HUDEP-2 (cell line): ENCODE measurements around the gene GNB5.
"Not testable (repeated sequence)": the region's sequence is repeated elsewhere in the genome, so short reads cannot be mapped to it uniquely, and the experiment has no call there.

Experiments used
- DNase-seq, 76 experiments: peaks; one replicate each; lab custom pipeline; 2025; ENCODE audit not compliant: unreplicated experiment in 76 of 76; lab: John Stamatoyannopoulos, UW

GNB5 gene

GRCh38 chr15:52171807-52172206 lies 19.4 kb downstream of the GNB5 start:
- DNase-seq = no peak

DNA sequence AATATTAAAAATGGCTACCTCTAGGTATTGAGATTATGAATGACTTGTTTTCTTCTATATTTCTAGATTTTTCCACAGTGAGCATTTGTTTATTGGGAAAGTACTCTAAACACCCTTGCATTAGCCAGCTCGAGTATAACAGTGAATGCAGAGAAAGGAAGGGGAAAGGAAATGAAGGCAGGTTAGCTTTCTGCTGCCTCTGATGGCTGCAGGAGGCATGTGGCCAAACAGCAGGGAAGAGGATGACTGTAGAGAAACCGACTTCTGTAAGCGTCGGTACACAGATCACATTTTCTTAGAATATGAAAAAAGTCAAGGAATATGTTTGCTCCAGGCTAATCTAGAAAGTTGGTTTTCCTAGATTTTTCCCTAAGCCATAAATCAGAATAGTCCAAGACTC lies 19.8 kb downstream of the GNB5 start:
- no peak for DNase-seq

GRCh38 chr15:52170199-52170598 lies 21.0 kb downstream of the GNB5 start:
- not testable (repeated sequence) for DNase-seq

GRCh38 chr15:52165494-52166131 lies 25.6 kb downstream of the GNB5 start:
- DNase-seq = not testable (repeated sequence)

DNA sequence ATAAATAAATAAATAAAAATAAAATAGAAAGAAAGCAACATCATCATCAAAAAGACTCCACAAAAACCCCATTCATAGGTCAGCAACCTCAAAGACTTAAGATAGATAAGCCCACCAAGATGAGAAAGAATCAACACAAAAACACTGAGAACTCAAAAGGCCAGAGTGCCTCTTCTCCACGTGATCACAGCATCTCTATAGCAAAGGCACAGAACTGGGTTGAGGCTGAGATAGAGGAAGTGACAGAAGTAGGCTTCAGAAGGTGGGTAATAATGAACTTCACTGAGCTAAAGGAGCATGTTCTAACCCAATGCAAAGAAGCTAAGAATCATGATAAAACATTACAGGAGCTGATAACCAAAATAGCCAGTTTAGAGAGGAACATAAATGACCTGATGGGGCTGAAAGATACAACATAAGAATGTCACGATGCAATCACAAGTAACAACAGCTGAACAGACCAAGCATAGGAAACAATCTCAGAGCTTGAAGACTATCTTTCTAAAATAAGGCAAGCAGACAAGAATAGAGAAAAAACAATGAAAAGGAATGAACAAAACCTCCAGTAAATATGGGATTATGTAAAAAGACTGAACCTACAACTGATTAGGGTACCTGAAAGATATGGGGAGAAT lies 26.4 kb downstream of the GNB5 start:
- DNase-seq = no peak

GRCh38 chr15:52163321-52164190 lies 27.6 kb downstream of the GNB5 start:
- DNase-seq = peak in 1 of 76 experiments; percentile 6

DNA sequence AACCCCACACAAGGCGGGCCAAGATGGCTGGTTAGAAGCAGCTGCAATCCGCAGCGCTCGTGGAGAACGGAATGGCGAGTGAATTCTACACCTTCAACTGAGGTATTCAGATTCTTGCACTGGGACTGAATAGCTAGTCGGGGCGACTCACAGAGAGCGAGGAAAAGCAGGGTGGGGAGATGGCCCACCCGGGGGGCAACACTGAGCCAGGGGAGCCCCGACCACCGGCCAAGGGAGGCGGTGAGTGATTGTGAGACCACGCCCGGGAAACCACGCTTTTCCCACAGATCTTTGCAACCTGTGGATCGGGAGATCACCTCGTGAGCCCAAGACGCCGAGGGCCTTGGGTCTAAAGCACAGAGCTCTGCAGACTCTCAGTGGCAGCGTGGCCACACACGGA lies 28.3 kb downstream of the GNB5 start:
- DNase-seq = no peak

DNA sequence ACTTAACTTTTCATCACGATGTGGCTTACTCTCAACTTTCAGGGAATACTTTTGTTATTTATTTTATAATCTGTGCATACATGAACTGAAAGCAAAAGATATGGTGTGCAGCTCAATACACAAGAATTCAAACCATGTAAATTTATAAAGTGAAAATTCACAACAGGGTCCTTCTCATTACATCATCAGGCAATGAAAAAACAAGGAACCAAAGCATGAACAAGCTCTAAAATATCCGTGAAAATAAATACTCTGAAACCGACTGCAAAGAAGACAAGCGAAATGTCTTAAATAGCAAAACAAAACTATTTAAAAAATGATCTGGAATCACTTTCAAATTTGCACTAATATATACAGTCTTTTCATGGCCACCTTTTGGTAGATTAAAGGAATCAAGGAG lies 28.9 kb downstream of the GNB5 start:
- no peak for DNase-seq

- no peak for DNase-seq
Observed at GRCh38 chr15:52161406-52161966, 29.7 kb downstream of the GNB5 start.

DNA sequence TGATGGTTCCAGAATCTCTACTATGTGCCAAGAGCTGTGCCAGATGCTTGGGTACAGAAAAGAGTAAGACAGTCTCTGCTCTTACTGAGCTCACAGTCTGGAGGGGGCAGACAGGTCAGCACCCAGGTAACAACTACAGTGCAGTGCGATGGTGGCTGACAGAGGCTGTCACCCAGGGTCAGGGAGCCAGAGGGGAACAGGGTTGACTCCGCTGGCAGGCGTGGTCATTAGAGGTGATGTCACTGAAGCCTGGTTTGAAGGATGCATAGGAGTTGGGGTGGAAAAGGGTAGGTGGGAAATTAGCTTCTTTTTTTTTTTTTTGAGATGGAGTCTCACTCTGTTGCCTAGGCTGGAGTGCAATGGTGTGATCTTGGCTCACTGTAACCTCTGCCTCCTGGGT lies 31.5 kb downstream of the GNB5 start:
- no peak for DNase-seq

DNA sequence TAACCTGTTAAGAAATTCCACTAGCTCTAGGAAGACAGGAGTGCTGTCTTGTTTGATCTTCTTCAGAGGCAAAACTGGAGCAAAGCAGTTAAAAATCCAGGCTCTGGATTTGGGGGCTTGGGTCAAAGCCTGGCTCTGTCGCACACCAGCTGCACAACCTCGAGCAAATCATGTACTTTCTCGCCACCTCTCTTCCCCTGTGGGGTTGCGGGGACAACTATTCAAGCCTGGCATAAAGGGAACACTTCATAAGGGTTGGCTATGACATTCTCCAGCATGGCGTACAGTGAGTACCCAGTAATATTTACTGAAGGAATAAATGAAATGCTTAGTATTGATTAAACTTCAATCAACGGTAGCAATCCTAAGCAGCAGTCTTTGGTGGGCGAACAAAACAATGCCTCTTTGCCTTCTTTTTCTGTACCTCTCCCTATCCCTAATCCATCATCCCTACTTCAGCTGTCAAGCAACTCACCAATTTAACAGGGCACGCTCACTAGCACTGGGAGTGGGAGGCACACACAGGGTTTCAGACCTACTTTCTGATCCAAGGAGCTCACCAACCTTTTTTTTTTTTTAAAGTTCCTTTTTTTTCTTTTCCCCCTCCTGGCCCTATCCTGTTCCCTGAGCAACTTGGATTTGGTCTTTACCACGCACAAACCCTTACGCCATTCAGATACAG lies 33.0 kb downstream of the GNB5 start:
- DNase-seq = no peak

- no peak for DNase-seq
Observed at GRCh38 chr15:52155878-52156277, 35.3 kb downstream of the GNB5 start.

DNA sequence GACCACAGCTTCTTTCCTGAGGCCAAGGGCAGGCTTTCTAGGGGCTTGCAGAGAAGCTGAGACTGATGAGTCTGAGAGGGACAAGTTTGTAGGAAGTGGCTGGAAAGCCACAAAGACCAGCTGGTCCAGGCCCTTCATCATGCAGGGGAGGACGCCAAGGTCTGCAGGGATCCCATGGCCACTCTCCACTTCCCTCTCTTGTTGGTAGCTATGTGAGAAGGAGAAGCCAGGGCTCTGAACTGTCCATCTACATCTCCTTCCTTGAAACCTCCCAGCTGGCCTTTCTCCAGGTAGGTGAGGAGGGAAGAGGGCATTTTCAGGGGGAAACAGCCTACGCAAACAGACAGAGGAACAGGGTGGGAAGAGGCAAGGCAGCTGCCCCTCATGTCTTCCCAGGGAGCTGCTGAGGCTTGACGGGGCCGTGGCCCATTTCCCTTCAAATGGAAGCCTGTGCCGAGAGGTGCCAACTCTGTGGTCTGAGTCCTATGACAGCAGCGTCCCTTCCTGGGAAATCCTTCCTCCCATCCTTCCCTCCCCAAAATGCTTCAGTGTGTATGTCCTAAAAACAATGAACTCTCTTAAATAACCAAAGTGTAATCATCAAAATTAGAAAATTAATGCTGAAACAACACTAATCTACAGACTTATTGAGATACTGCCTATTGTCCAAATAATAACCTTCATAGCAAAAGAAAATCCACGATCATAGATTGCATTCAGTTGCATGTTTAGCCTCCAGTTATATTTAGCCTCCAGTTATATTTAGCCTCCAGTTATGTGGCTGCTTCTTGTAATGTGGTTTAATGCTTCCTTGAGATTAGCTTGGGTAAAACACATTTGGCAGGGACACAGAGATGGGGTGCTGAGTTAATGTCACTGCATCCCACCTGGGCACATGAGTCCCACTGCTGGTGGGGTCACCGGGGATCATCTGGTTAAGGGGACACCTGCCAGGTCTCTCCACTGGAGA lies 36.0 kb downstream of the GNB5 start:
- no peak for DNase-seq

DNA sequence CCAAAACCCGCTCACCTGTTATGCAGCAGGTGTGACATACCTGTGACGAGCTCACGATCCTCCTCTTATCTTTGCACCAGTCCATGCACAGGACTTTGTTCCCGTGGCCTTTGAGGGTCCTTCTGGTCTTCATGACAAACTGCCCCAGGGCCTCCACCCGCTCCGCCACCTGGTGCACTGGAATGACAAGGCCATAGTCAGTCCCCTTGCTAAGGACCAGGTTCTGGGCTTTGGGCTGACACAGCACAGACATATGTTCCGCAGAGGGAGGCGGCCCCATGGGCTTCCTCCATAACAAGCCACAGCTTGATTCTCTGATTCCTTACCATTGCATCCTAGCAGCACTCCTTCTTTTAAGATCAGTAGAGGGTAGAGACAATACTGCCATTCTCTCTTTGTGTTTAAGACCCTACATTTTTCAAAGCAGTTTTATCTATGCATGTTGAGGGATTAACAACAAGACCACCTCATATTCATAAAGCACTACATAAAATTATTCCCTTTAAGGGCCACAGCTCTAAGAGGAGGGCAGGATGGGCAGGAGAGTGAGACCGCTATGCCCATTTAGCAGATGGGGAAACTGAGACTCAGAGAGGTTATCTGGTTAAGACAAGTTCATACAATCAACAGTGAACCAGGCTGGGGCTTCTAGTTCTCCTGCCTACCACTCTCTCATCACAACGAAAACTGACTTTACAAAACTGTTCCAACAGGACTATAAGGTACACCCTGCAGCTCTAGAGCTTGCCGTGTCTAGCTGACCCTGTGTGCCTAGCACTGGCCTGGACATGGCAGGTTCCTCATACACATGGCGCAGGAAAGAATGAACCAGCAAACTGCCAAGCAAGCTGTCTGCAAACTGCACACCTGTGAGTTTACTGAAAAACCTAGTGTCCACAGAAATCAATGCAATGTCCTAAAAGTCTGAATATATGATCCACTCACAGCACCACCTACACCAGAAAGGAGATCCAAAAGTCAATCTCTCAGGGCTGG lies 37.0 kb downstream of the GNB5 start:
- no peak for DNase-seq

DNA sequence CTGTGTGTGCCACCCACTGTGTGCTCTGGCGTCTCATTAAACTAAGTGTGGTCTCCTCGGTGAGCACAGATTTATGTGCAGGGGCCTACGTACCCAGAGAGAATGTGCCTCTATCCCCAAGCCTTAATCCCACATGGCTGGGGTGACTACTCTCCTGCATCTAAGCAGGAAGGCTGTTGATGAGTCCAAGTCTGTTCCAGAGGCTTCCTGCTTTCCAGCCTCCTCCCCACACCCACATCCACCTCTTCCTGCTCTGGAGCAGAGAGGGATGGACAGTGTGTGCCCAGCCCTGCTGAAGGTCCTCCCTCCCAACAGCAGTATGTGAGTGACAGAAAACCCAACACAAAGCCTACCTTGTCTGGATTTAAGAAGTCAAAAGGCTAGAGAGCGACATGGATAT lies 39.8 kb downstream of the GNB5 start:
- no peak for DNase-seq

GRCh38 chr15:52150871-52151270 lies 40.3 kb downstream of the GNB5 start:
- no peak for DNase-seq

DNA sequence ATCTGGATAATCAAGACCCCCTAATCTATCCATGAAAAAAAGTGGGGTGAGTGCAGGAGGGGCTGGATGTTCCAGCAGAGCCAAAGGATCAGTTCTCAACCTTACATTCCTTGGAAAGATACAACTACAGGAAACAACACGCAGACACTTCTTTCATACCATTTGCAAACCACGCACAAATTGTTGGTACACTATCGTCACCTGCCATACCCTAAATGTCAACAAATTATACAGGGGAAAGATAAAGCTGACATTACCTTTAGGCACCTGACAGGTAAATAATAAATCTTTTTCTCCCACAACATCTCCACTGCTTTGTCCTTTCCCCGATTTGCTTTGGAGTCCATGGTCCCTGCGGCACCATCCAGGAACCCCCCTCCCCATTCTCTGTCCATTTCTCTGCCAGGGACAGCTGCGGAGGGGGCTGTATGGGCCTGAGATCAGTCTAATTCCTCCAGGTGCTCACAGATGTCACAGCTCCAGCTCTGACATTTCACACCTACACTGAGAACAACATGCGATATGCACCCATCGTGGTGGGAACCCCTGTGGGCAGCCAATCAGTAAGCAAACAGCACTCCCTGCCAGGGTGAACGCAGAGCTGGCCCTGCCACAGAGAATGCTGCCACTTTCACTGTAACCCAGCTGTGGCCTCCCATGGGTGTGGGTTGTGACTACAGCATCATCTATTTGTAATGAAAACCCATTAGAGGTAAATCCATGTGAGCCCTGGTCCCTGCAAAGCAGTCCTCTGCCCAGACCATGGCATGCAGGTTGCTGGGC lies 41.0 kb downstream of the GNB5 start:
- DNase-seq = no peak

GRCh38 chr15:52148403-52148802 lies 42.8 kb downstream of the GNB5 start:
- DNase-seq = no peak
